IPS-20b (cell line): Measurements from ENCODE around the gene OR2V1.

Experiments
- H3K27ac ChIP-seq: one replicate; pipeline ENCODE4 v1.5.1; 2013; ENCODE audit warnings: low read length
- H3K27me3 ChIP-seq: 2 replicates; pipeline ENCODE4 v1.6.1; 2013; ENCODE audit warnings: mild to moderate bottlenecking, low read length, inconsistent platforms; ENCODE audit not compliant: insufficient read depth
- H3K36me3 ChIP-seq: 2 replicates; pipeline ENCODE4 v1.6.1; 2013; ENCODE audit warnings: low read depth, mild to moderate bottlenecking, inconsistent platforms, low read length, moderate library complexity; ENCODE audit not compliant: insufficient read depth
- H3K4me1 ChIP-seq: 2 replicates; pipeline ENCODE4 v1.6.1; 2013; ENCODE audit warnings: mild to moderate bottlenecking, control low read depth, inconsistent platforms, low read length, moderate library complexity; ENCODE audit not compliant: insufficient read depth
- H3K4me3 ChIP-seq: 2 replicates; pipeline ENCODE4 v1.5.1; 2013; ENCODE audit warnings: mild to moderate bottlenecking, low read length, inconsistent platforms
- H3K9ac ChIP-seq: 2 replicates; pipeline ENCODE4 v1.6.1; 2013; ENCODE audit warnings: low read depth, mild to moderate bottlenecking, inconsistent platforms, low read length, moderate library complexity
- H3K9me3 ChIP-seq: 2 replicates; pipeline ENCODE4 v1.6.1; 2013; ENCODE audit warnings: mild to moderate bottlenecking, low read depth, low read length, inconsistent platforms; ENCODE audit not compliant: insufficient read depth

Gene OR2V1

GRCh38 chr5:181076920-181077319 is 54.0 kb downstream of the OR2V1 start:
- Histone ChIP-seq H3K36me3 (no peaks in the 10 kb centered on the region), H3K27me3 (no peaks in the 10 kb centered on the region), H3K4me3 (no peak overlapping the region), H3K27ac (no peak overlapping the region), H3K4me1 (no peaks in the 10 kb centered on the region), H3K9ac (no peak overlapping the region), H3K9me3 (0 out of 2 replicates have a peak, but pooled peaks cover 6% of the 10 kb centered on the region)
